HepG2 (cell line): ENCODE results near the gene CXCL17. TPM values are rescaled to one million over a fixed set of nuclear protein-coding genes. Genes with fewer than 3 reads are reported as not detected.
A peak's percentile ranks its signal among the peaks of the same experiment; 100 is the strongest.

Experiments used
- CAMTA2 ChIP-seq: sonication (generic); formaldehyde crosslinking; IDR thresholded peaks from 2 replicates; pipeline ENCODE4 v1.4.0; 2020; ENCODE audit warnings: mild to moderate bottlenecking, missing genetic modification reagents, borderline replicate concordance
- CHD2 ChIP-seq: IDR thresholded peaks from 2 replicates; pipeline ENCODE4 v1.6.1; 2011; ENCODE audit warnings: low read depth, low read length, improper control_type of control experiment
- JUN ChIP-seq: sonication (generic); formaldehyde crosslinking; IDR thresholded peaks from 2 replicates; pipeline ENCODE4 v1.4.0; 2020; ENCODE audit warnings: mild to moderate bottlenecking, missing genetic modification reagents
- MATR3 ChIP-seq: sonication (generic); formaldehyde crosslinking; IDR thresholded peaks from 2 replicates; pipeline ENCODE4 v1.4.0; 2020; ENCODE audit warnings: missing genetic modification reagents
- MXD1 ChIP-seq: sonication (generic); formaldehyde crosslinking; IDR thresholded peaks from 2 replicates; pipeline ENCODE4 v1.4.0; 2020; ENCODE audit warnings: mild to moderate bottlenecking, missing genetic modification reagents
- PLSCR1 ChIP-seq: sonication (generic); formaldehyde crosslinking; IDR thresholded peaks from 2 replicates; pipeline ENCODE4 v1.5.0; 2020; ENCODE audit warnings: missing genetic modification reagents, mild to moderate bottlenecking, borderline replicate concordance
- SIX4 ChIP-seq: sonication (generic); formaldehyde crosslinking; IDR thresholded peaks from 2 replicates; pipeline ENCODE4 v1.4.0; 2020; ENCODE audit warnings: missing genetic modification reagents
- SOX13 ChIP-seq, 3 experiments: fragments of 450-650 bp in 1 of 3; sonication (generic) in 1 of 3; formaldehyde crosslinking in 1 of 3; IDR thresholded peaks in 2 of 3; conservative IDR thresholded peaks in 1 of 3; 2 replicates each; pipeline versions ENCODE4 v1.5.0 to v1.6.1; 2016 to 2020; ENCODE audit warnings: antibody characterized with exemption in 1 of 3, mild to moderate bottlenecking in 1 of 3, missing compliant biosample characterization in 1 of 3, missing genetic modification reagents in 1 of 3, moderate library complexity in 1 of 3
- ZFYVE20 ChIP-seq: sonication (generic); formaldehyde crosslinking; IDR thresholded peaks from 2 replicates; pipeline ENCODE4 v1.8.0; 2023; ENCODE audit warnings: low read depth, mild to moderate bottlenecking, moderate library complexity, missing genetic modification reagents, borderline replicate concordance
- ZNF17 ChIP-seq: sonication (generic); formaldehyde crosslinking; IDR thresholded peaks from 2 replicates; pipeline ENCODE4 v1.5.0; 2020; ENCODE audit warnings: mild to moderate bottlenecking, missing genetic modification reagents
- ZNF292 ChIP-seq: sonication (generic); formaldehyde crosslinking; IDR thresholded peaks from 2 replicates; pipeline ENCODE4 v1.8.1; 2022; ENCODE audit warnings: mild to moderate bottlenecking, low read depth, missing genetic modification reagents, borderline replicate concordance
- ZNF382 ChIP-seq: sonication (generic); formaldehyde crosslinking; IDR thresholded peaks from 2 replicates; pipeline ENCODE4 v1.5.0; 2020; ENCODE audit warnings: missing genetic modification reagents, mild to moderate bottlenecking, borderline replicate concordance
- ZNF451 ChIP-seq: sonication (generic); formaldehyde crosslinking; IDR thresholded peaks from 2 replicates; pipeline ENCODE4 v1.5.0; 2020; ENCODE audit warnings: mild to moderate bottlenecking, missing genetic modification reagents
- ZNF652 ChIP-seq: IDR thresholded peaks from 2 replicates; pipeline ENCODE4 v1.6.1; 2016; ENCODE audit warnings: low read depth, borderline replicate concordance
- polyA plus RNA-seq, 8 experiments: library from polyadenylated mRNA; depleted of rRNA in 3 of 8; stranded (reverse) in 7 of 8; unstranded in 1 of 8; fragments of >200 nt; fragmentation: Illumina TruSeq in 4 of 8; extraction: Trizol in 4 of 8; gene quantifications; 2 replicates each; pipeline versions ENCODE4 v1.2.1 to v1.2.3, GENCODE V29; 2011 to 2016; ENCODE audit warnings: low read depth in 4 of 8, missing spikeins in 1 of 8, mixed read lengths in 1 of 8; ENCODE audit not compliant: insufficient read depth in 1 of 8
- total RNA-seq, 5 experiments: library from RNA; depleted of rRNA; stranded (reverse); fragments of >200 nt; fragmentation: Illumina TruSeq; extraction: Trizol; gene quantifications; 2 replicates each; pipeline ENCODE4 v1.2.3, GENCODE V29; 2016; ENCODE audit warnings: low read depth in 1 of 5
- TF ChIP-seq, protein P1 (sequence below): IDR thresholded peaks from 2 replicates; pipeline ENCODE4 v1.4.0; 2020; ENCODE audit warnings: mild to moderate bottlenecking, missing genetic modification reagents
- TF ChIP-seq, protein P2 (sequence below): IDR thresholded peaks from 2 replicates; pipeline ENCODE4 v1.6.1; 2018; ENCODE audit warnings: missing genetic modification reagents, mild to moderate bottlenecking, missing compliant biosample characterization
- TF ChIP-seq, protein P3 (sequence below): sonication (generic); formaldehyde crosslinking; IDR thresholded peaks from 2 replicates; pipeline ENCODE4 v1.9.0; 2021; ENCODE audit warnings: missing genetic modification reagents, mild to moderate bottlenecking, borderline replicate concordance
- TF ChIP-seq, protein P4 (sequence below): conservative IDR thresholded peaks from 2 replicates; pipeline ENCODE4 v1.6.1; 2018; ENCODE audit warnings: missing genetic modification reagents

The CXCL17 gene
- total and polyA plus RNA-seq, 2 of the 13 experiments (the other 11 are each of a cell fraction or from before 2014, with no cell fraction given): 0.12 TPM; not detected in 1

GRCh38 chr19:42433503-42434260, 9.1 kb downstream of the CXCL17 start (continued):
- TF ChIP-seq, protein P1, sequence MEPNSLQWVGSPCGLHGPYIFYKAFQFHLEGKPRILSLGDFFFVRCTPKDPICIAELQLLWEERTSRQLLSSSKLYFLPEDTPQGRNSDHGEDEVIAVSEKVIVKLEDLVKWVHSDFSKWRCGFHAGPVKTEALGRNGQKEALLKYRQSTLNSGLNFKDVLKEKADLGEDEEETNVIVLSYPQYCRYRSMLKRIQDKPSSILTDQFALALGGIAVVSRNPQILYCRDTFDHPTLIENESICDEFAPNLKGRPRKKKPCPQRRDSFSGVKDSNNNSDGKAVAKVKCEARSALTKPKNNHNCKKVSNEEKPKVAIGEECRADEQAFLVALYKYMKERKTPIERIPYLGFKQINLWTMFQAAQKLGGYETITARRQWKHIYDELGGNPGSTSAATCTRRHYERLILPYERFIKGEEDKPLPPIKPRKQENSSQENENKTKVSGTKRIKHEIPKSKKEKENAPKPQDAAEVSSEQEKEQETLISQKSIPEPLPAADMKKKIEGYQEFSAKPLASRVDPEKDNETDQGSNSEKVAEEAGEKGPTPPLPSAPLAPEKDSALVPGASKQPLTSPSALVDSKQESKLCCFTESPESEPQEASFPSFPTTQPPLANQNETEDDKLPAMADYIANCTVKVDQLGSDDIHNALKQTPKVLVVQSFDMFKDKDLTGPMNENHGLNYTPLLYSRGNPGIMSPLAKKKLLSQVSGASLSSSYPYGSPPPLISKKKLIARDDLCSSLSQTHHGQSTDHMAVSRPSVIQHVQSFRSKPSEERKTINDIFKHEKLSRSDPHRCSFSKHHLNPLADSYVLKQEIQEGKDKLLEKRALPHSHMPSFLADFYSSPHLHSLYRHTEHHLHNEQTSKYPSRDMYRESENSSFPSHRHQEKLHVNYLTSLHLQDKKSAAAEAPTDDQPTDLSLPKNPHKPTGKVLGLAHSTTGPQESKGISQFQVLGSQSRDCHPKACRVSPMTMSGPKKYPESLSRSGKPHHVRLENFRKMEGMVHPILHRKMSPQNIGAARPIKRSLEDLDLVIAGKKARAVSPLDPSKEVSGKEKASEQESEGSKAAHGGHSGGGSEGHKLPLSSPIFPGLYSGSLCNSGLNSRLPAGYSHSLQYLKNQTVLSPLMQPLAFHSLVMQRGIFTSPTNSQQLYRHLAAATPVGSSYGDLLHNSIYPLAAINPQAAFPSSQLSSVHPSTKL (CRISPR knock-in tag): peak; percentile 96
- TF ChIP-seq ZNF292: no peak; the same call in 1 of the 2 replicates
- TF ChIP-seq MXD1 (CRISPR knock-in tag): no peak
- no peak for TF ChIP-seq ZNF652
- TF ChIP-seq, protein P2, sequence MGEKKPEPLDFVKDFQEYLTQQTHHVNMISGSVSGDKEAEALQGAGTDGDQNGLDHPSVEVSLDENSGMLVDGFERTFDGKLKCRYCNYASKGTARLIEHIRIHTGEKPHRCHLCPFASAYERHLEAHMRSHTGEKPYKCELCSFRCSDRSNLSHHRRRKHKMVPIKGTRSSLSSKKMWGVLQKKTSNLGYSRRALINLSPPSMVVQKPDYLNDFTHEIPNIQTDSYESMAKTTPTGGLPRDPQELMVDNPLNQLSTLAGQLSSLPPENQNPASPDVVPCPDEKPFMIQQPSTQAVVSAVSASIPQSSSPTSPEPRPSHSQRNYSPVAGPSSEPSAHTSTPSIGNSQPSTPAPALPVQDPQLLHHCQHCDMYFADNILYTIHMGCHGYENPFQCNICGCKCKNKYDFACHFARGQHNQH (CRISPR knock-in tag): peak; percentile 69; the same call in 1 of the 2 replicates
- TF ChIP-seq CAMTA2 (CRISPR knock-in tag): no peak
- no peak for TF ChIP-seq MATR3 (CRISPR knock-in tag)
- peak; percentile 84; the same call in 1 of the 2 replicates for TF ChIP-seq JUN (CRISPR knock-in tag)
- TF ChIP-seq ZNF382 (CRISPR knock-in tag): no peak
- no peak for TF ChIP-seq ZNF451 (CRISPR knock-in tag)
- TF ChIP-seq ZNF17 (CRISPR knock-in tag): no peak
- TF ChIP-seq SIX4 (CRISPR knock-in tag): 0 out of 2 replicates have a peak, but pooled peaks have one; percentile 34
- peak; percentile 71 for TF ChIP-seq SOX13 (IDR thresholded peaks at IDR 0.05)
- TF ChIP-seq SOX13 (CRISPR knock-in tag; conservative IDR thresholded peaks at IDR 0.05 in 1 of 2, IDR thresholded peaks at IDR 0.05 in 1 of 2): peak in 1 of 2 experiments; percentile 84; a peak in 2 of 4 replicates
- TF ChIP-seq ZFYVE20 (CRISPR knock-in tag): no peak
- no peak for TF ChIP-seq PLSCR1 (CRISPR knock-in tag)
- TF ChIP-seq, protein P3, sequence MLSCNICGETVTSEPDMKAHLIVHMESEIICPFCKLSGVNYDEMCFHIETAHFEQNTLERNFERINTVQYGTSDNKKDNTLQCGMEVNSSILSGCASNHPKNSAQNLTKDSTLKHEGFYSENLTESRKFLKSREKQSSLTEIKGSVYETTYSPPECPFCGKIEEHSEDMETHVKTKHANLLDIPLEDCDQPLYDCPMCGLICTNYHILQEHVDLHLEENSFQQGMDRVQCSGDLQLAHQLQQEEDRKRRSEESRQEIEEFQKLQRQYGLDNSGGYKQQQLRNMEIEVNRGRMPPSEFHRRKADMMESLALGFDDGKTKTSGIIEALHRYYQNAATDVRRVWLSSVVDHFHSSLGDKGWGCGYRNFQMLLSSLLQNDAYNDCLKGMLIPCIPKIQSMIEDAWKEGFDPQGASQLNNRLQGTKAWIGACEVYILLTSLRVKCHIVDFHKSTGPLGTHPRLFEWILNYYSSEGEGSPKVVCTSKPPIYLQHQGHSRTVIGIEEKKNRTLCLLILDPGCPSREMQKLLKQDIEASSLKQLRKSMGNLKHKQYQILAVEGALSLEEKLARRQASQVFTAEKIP (CRISPR knock-in tag): no peak
- 0 out of 2 replicates have a peak, but pooled peaks have one; percentile 17 for TF ChIP-seq CHD2
- TF ChIP-seq, protein P4, sequence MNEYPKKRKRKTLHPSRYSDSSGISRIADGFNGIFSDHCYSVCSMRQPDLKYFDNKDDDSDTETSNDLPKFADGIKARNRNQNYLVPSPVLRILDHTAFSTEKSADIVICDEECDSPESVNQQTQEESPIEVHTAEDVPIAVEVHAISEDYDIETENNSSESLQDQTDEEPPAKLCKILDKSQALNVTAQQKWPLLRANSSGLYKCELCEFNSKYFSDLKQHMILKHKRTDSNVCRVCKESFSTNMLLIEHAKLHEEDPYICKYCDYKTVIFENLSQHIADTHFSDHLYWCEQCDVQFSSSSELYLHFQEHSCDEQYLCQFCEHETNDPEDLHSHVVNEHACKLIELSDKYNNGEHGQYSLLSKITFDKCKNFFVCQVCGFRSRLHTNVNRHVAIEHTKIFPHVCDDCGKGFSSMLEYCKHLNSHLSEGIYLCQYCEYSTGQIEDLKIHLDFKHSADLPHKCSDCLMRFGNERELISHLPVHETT: peak; percentile 33; the same call in 1 of the 2 replicates
